ENCODE data around the gene PRDM7.

PRDM7 gene

DNA sequence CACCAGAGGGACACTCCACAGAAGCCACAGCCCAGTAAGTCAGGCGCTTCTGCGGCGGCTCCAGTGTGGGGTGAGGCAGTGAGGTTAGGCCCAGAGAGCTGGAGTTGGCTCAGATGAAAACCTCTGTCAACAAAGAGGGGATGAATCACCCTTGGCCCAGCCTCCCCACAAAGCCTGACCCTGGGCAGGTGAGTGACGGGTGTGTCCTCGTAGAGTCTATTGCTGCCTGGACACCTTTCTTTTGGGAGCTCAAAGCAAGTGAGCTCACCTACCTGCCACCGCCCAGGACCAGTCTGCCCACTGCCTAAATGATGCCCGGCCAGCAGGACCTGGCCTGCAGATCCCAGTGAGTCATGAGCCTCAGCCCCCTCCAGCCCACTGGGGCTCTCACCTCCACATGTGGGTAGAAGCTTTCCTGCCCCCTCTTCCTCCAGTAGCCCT, 33.0 kb downstream of the PRDM7 start:
- TF ChIP-seq REST (IDR thresholded peaks at IDR 0.05; ENCODE audit: insufficient read depth in 1 of 2, low read depth in 2 of 2, low read length in 2 of 2) (no peak), SIN3A (IDR thresholded peaks at IDR 0.05; ENCODE audit: borderline replicate concordance, insufficient read depth, low read length) (no peak), POLR2AphosphoS5 (IDR thresholded peaks at IDR 0.05; ENCODE audit: low read depth, low read length) (no peak), TAF1 (IDR thresholded peaks at IDR 0.05; ENCODE audit: borderline replicate concordance, insufficient read depth, low read length) (no peak), FOXP2 (optimal IDR thresholded peaks at IDR 0.05; ENCODE audit: borderline replicate concordance, extremely low read depth, extremely low read length, insufficient read depth) (no peak)

- TF ChIP-seq TAF1 (IDR thresholded peaks at IDR 0.05; ENCODE audit: borderline replicate concordance, insufficient read depth, low read length), result no peak
- TF ChIP-seq POLR2AphosphoS5 (IDR thresholded peaks at IDR 0.05; ENCODE audit: low read depth, low read length), result no peak
These were observed 33.6 kb downstream of the PRDM7 start for GRCh38 chr16:90043526-90043925.

DNA sequence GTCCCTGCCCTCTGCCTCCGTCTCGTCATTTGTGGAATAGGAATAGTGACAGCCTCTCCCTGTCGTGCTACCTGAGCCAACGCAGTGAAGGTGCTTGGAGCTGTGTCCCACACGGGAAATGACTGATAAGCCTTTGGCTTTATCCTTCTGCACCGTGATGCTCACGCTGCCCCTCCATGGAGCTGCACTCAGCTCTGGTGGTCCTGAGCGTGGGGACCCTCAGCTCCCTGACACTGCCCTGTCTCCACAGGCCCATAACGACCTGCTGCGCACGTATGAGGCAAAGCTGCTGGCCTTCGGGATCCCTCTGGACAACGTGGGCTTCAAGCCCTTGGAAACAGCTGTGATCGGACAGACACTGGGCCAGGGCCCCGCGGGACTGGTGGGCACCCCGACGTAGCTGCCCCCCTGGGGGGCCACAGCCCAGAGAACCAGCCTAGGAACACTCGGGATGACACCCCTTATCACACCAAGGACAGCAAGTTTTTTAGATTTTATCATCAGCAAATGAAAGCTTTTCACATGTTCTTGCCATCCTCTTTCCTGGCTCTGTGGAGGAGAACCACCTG, 34.1 kb downstream of the PRDM7 start:
- TF ChIP-seq REST (IDR thresholded peaks at IDR 0.05; ENCODE audit: insufficient read depth in 1 of 2, low read depth in 2 of 2, low read length in 2 of 2), result no peak
- no peak for TF ChIP-seq TAF1 (IDR thresholded peaks at IDR 0.05; ENCODE audit: borderline replicate concordance, insufficient read depth, low read length)
- TF ChIP-seq POLR2AphosphoS5 (IDR thresholded peaks at IDR 0.05; ENCODE audit: low read depth, low read length), result no peak
- no peak for TF ChIP-seq FOXP2 (optimal IDR thresholded peaks at IDR 0.05; ENCODE audit: borderline replicate concordance, extremely low read depth, extremely low read length, insufficient read depth)

DNA sequence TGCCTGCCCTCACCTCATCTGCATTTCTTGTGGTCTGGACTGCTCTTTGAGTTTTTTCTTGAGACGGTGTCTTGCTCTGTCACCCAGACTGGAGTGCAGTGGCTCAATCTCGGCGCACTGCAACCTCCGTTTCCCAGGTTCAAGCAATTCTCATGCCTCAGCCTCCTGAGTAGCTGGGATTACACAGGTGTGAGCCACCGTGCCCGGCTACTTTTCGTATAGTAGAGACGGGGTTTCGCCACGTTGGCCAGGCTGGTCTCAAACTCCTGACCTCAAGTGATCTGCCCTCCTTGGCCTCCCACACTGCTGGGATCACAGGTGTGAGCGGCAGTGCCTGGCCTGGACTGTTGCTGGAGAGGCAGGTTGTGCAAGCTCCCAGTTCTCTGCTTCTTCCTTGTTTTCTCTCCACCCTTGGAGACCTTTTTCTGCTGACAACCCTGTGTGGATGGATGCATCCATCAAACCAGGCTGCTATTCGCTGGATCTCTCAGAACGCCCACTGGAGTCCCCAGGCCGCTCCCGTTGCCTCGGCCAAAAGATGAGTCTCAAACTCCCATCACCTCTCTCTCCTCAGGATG, 35.1 kb downstream of the PRDM7 start:
- TF ChIP-seq TAF1 (IDR thresholded peaks at IDR 0.05; ENCODE audit: borderline replicate concordance, insufficient read depth, low read length), result no peak
- no peak for TF ChIP-seq FOXP2 (optimal IDR thresholded peaks at IDR 0.05; ENCODE audit: borderline replicate concordance, extremely low read depth, extremely low read length, insufficient read depth)
- TF ChIP-seq SIN3A (IDR thresholded peaks at IDR 0.05; ENCODE audit: borderline replicate concordance, insufficient read depth, low read length), result no peak
- TF ChIP-seq POLR2AphosphoS5 (IDR thresholded peaks at IDR 0.05; ENCODE audit: low read depth, low read length), result no peak
- no peak for TF ChIP-seq REST (IDR thresholded peaks at IDR 0.05; ENCODE audit: insufficient read depth in 1 of 2, low read depth in 2 of 2, low read length in 2 of 2)

DNA sequence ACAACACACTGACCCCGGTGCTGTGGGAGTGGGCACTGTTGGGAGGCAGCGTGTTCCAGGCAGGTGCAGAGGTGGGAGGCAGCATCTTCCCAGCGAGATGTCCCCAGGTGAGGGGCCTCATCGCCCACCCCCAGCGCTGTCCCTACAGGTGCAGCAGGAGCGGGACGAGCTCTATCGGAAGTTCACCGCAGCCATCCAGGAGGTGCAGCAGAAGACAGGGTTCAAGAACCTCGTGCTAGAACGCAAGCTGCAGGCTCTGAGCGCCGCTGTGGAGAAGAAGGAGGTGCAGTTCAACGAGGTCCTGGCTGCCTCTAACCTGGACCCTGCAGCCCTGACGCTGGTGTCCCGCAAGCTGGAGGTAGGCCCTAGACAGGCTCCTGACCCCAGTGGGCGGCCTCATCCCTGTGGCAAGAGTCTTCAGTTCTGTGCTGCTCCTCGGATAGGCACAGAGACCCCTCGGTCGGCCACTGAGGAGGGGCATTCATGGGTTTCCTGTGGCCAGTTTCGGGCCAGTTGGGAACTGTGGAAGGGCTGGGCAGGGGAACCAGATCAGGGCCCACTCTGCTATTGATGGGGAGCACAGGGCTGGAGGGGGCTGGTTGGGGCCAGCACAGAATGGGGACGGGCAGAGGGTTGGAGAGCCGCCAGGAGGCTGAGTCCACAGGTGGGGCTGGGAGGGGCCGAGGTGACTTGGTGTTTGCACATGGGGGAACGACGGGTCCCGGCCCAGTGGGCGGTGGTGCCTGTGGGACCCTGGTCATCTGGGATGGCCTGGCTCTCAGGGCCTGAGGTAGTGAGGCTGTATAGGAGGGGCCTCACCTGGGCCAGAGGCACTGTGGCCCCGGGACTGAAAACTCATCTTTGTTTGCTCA, 36.7 kb downstream of the PRDM7 start:
- TF ChIP-seq POLR2AphosphoS5 (IDR thresholded peaks at IDR 0.05; ENCODE audit: low read depth, low read length), result no peak
- no peak for TF ChIP-seq REST (IDR thresholded peaks at IDR 0.05; ENCODE audit: insufficient read depth in 1 of 2, low read depth in 2 of 2, low read length in 2 of 2)
- no peak for TF ChIP-seq TAF1 (IDR thresholded peaks at IDR 0.05; ENCODE audit: borderline replicate concordance, insufficient read depth, low read length)
- no peak for TF ChIP-seq SIN3A (IDR thresholded peaks at IDR 0.05; ENCODE audit: borderline replicate concordance, insufficient read depth, low read length)
- no peak for TF ChIP-seq FOXP2 (optimal IDR thresholded peaks at IDR 0.05; ENCODE audit: borderline replicate concordance, extremely low read depth, extremely low read length, insufficient read depth)
